Fibroblast of lung (primary cell): ENCODE measurements around the gene ANO1. TPM values are rescaled to one million over a fixed set of nuclear protein-coding genes. Genes with fewer than 3 reads are reported as not detected.

Experiments used
- DNase-seq, 2 donors: peaks; one replicate each; pipeline versions ENCODE4 v3.0.0 to v3.0.0-alpha.2; 2010; ENCODE audit warnings: low read depth in 2 of 2
- H2AFZ ChIP-seq: 2 replicates; pipeline ENCODE4 v1.5.1; 2012; ENCODE audit warnings: low read length, control low read depth, inconsistent platforms
- H3K27ac ChIP-seq: 2 replicates; pipeline ENCODE4 v1.5.1; 2011; ENCODE audit warnings: low read length, control low read depth; ENCODE audit not compliant: insufficient read depth
- H3K27me3 ChIP-seq: 2 replicates; pipeline ENCODE4 v1.5.1; 2011; ENCODE audit warnings: mild to moderate bottlenecking, low read length; ENCODE audit not compliant: control insufficient read depth, insufficient read depth
- H3K36me3 ChIP-seq: 2 replicates; pipeline ENCODE4 v1.5.1; 2011; ENCODE audit warnings: low read length; ENCODE audit not compliant: control insufficient read depth, insufficient read depth
- H3K4me1 ChIP-seq: 2 replicates; pipeline ENCODE4 v1.5.1; 2011; ENCODE audit warnings: low read length; ENCODE audit not compliant: control insufficient read depth, insufficient read depth; ENCODE audit errors: extremely low read depth
- H3K4me2 ChIP-seq: 2 replicates; pipeline ENCODE4 v1.5.1; 2011; ENCODE audit warnings: low read length, control low read depth; ENCODE audit not compliant: insufficient read depth; ENCODE audit errors: extremely low read depth
- H3K4me3 ChIP-seq, 4 experiments: fragments of 200-600 bp in 1 of 4; sonication (generic) in 1 of 4; replicated peaks in 1 of 4; 2 replicates each; pipeline ENCODE4 v1.5.1; 2011 to 2016; ENCODE audit warnings: low read length in 4 of 4, low read depth in 3 of 4, mild to moderate bottlenecking in 3 of 4, control low read depth in 2 of 4, inconsistent platforms in 1 of 4, mixed read lengths in 1 of 4; ENCODE audit not compliant: insufficient read depth in 1 of 4; ENCODE audit errors: control extremely low read depth in 1 of 4
- H3K79me2 ChIP-seq: 2 replicates; pipeline ENCODE4 v1.5.1; 2012; ENCODE audit warnings: mild to moderate bottlenecking, low read length, inconsistent platforms; ENCODE audit not compliant: control insufficient read depth, insufficient read depth
- H3K9ac ChIP-seq: 2 replicates; pipeline ENCODE4 v1.5.1; 2011; ENCODE audit warnings: mild to moderate bottlenecking, low read length, control low read depth; ENCODE audit not compliant: insufficient read depth
- H3K9me3 ChIP-seq: 2 replicates; pipeline ENCODE4 v1.5.1; 2012; ENCODE audit warnings: low read depth, low read length; ENCODE audit not compliant: control insufficient read depth, insufficient read depth
- H4K20me1 ChIP-seq: 2 replicates; pipeline ENCODE4 v1.5.1; 2011; ENCODE audit warnings: low read length; ENCODE audit not compliant: control insufficient read depth, insufficient read depth; ENCODE audit errors: extremely low read depth
- EZH2 ChIP-seq: IDR thresholded peaks from 2 replicates; pipeline ENCODE4 v1.5.1; 2012; ENCODE audit warnings: low read length, control low read depth, mild to moderate bottlenecking; ENCODE audit errors: missing control alignments
- polyA plus RNA-seq, 2 donors: library from polyadenylated mRNA; depleted of rRNA in 1 of 2; stranded (reverse) in 1 of 2; unstranded in 1 of 2; fragments of >200 nt; gene quantifications; 2 replicates each; pipeline ENCODE4 v1.2.1, GENCODE V29; 2011 to 2012; ENCODE audit warnings: missing spikeins in 1 of 2
- total RNA-seq: library from RNA; depleted of rRNA; stranded (reverse); fragments of >200 nt; gene quantifications from 2 replicates; pipeline ENCODE4 v1.2.1, GENCODE V29; 2014
- TF ChIP-seq, protein P1 (sequence below), 2 donors: IDR thresholded peaks in 1 of 2; conservative IDR thresholded peaks in 1 of 2; 1 replicate in 1 of 2; 2 replicates in 1 of 2; pipeline ENCODE4 v1.5.1; 2011 to 2012; ENCODE audit warnings: low read length in 2 of 2, control low read depth in 1 of 2, inconsistent platforms in 1 of 2, low read depth in 1 of 2, mild to moderate bottlenecking in 1 of 2

ANO1 gene
- total and polyA plus RNA-seq, 2 donors (not counting 1 experiment from before 2014, with no cell fraction given), result 0.99 to 4.1 TPM

DNA sequence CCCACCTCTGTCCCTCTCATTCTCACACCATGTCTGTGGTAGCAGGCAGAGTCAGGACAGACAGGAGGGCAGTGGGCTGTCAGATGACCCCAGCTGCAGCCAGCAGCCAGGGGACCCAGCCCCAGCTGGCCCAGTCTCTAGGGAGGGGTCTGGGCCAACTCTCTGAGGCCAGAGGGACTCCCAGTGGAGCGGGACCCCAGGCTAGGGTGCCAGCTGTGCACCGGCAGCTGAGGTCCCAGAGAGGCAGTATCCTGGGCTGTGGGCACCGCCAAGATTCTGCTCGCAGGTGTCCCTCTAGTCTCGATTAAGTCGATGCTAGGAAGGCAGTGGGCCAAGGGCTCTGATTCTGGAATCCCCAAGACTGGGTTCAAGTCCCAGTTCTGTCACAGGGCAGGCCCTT lies 108.3 kb downstream of the ANO1 start:
- no peak for DNase-seq

DNA sequence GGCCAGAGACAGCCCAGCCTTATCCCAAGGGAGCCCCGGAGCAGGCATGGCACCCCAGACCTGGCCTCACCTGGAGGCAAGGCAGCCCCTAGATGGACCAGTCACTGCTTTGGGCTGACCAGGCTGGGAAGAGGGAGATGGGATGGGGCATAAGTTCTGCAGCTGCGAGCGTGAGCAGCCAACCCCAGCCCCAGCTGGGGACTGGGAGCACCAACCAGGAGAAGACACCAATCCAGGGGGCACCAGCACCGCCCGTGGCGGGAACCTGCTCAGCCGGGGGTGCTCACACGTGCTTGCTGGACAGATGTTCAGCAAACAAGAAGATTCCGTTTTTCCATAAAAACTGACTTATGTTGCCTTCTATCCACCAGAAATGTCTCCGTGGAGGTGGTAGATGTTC lies 108.8 kb downstream of the ANO1 start:
- Histone ChIP-seq H3K9me3 (no peaks in the 10 kb centered on the region), H3K79me2 (no peaks in the 10 kb centered on the region), H3K27me3 (no peaks in the 10 kb centered on the region), H2AFZ (no peak overlapping the region), H3K4me3 (no peak overlapping the region), H3K4me2 (no peak overlapping the region), H3K9ac (no peak overlapping the region), H3K36me3 (no peaks in the 10 kb centered on the region), H4K20me1 (no peaks in the 10 kb centered on the region), H3K27ac (no peak overlapping the region), H3K4me1 (no peaks in the 10 kb centered on the region)
- no peak for DNase-seq
- TF ChIP-seq, protein P1, sequence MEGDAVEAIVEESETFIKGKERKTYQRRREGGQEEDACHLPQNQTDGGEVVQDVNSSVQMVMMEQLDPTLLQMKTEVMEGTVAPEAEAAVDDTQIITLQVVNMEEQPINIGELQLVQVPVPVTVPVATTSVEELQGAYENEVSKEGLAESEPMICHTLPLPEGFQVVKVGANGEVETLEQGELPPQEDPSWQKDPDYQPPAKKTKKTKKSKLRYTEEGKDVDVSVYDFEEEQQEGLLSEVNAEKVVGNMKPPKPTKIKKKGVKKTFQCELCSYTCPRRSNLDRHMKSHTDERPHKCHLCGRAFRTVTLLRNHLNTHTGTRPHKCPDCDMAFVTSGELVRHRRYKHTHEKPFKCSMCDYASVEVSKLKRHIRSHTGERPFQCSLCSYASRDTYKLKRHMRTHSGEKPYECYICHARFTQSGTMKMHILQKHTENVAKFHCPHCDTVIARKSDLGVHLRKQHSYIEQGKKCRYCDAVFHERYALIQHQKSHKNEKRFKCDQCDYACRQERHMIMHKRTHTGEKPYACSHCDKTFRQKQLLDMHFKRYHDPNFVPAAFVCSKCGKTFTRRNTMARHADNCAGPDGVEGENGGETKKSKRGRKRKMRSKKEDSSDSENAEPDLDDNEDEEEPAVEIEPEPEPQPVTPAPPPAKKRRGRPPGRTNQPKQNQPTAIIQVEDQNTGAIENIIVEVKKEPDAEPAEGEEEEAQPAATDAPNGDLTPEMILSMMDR (conservative IDR thresholded peaks at IDR 0.05 in 1 of 2, IDR thresholded peaks at IDR 0.05 in 1 of 2; ENCODE audit: low read depth in 1 of 2, low read length in 2 of 2), result no peak
- TF ChIP-seq EZH2, result no peak

More for the DNA sequence above, 108.3 kb downstream of the ANO1 start:
- TF ChIP-seq EZH2, result no peak
- TF ChIP-seq, protein P1 (conservative IDR thresholded peaks at IDR 0.05 in 1 of 2, IDR thresholded peaks at IDR 0.05 in 1 of 2; ENCODE audit: low read depth in 1 of 2, low read length in 2 of 2), result no peak
- Histone ChIP-seq H3K4me2 (no peak overlapping the region), H4K20me1 (no peaks in the 10 kb centered on the region), H3K27me3 (no peaks in the 10 kb centered on the region), H3K4me1 (no peaks in the 10 kb centered on the region), H3K4me3 (no peak overlapping the region), H3K36me3 (no peaks in the 10 kb centered on the region), H3K79me2 (no peaks in the 10 kb centered on the region), H3K9ac (no peak overlapping the region), H3K9me3 (no peaks in the 10 kb centered on the region), H3K27ac (no peak overlapping the region), H2AFZ (no peak overlapping the region)

DNA sequence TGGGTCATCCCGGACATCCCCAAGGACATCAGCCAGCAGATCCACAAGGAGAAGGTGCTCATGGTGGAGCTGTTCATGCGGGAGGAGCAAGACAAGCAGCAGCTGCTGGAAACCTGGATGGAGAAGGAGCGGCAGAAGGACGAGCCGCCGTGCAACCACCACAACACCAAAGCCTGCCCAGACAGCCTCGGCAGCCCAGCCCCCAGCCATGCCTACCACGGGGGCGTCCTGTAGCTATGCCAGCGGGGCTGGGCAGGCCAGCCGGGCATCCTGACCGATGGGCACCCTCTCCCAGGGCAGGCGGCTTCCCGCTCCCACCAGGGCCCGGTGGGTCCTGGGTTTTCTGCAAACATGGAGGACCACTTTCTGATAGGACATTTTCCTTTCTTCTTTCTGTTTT lies 109.7 kb downstream of the ANO1 start:
- Histone ChIP-seq H3K4me2 (no peak overlapping the region), H2AFZ (no peak overlapping the region), H3K9me3 (no peaks in the 10 kb centered on the region), H3K27ac (no peak overlapping the region), H3K79me2 (no peaks in the 10 kb centered on the region), H3K36me3 (no peaks in the 10 kb centered on the region), H3K9ac (no peak overlapping the region), H3K4me3 (no peak overlapping the region), H3K27me3 (no peaks in the 10 kb centered on the region), H3K4me1 (no peaks in the 10 kb centered on the region), H4K20me1 (no peaks in the 10 kb centered on the region)
- TF ChIP-seq, protein P1 (conservative IDR thresholded peaks at IDR 0.05 in 1 of 2, IDR thresholded peaks at IDR 0.05 in 1 of 2; ENCODE audit: low read depth in 1 of 2, low read length in 2 of 2), result no peak
- no peak for TF ChIP-seq EZH2
- DNase-seq, result no peak
